AG04450 (cell line): ENCODE data around the gene URM1. TPM values are rescaled to one million over a fixed set of nuclear protein-coding genes. Genes with fewer than 3 reads are reported as not detected.

Experiments
- CTCF ChIA-PET: fragments of 300-600, 350-600 bp; formaldehyde crosslinking; extraction: SDS; loops from one replicate; lab custom pipeline; 2022; ENCODE audit warnings: antibody characterized with exemption, inconsistent platforms; lab: Charles Lee
- POLR2A ChIA-PET: fragments of 350-600 bp; formaldehyde crosslinking; extraction: SDS; loops from one replicate; lab custom pipeline; 2021; ENCODE audit warnings: antibody characterized with exemption, inconsistent platforms; lab: Yijun Ruan, JAX
- DNase-seq: peaks from one replicate; pipeline ENCODE4 v3.0.0-alpha.2; 2011; ENCODE audit warnings: low read depth, low spot score
- H3K27ac ChIP-seq: one replicate; pipeline ENCODE4 v1.5.1; 2012; ENCODE audit warnings: low read depth, low read length, control low read depth
- H3K27me3 ChIP-seq: one replicate; pipeline ENCODE4 v1.6.0; 2012; ENCODE audit warnings: low read length; ENCODE audit not compliant: control insufficient read depth, insufficient read depth
- H3K4me3 ChIP-seq: 2 replicates; pipeline ENCODE4 v1.5.1; 2011; ENCODE audit warnings: mild to moderate bottlenecking, low read depth, low read length, control low read depth
- H3K9me3 ChIP-seq: 2 replicates; pipeline ENCODE4 v1.5.1; 2012; ENCODE audit warnings: low read length; ENCODE audit not compliant: control insufficient read depth, insufficient read depth
- polyA plus RNA-seq: library from polyadenylated mRNA; depleted of rRNA; stranded (reverse); fragments of >200 nt; gene quantifications from 2 replicates; pipeline ENCODE4 v1.2.3, GENCODE V29; 2011
- TF ChIP-seq, protein P1 (sequence below): IDR thresholded peaks from 2 replicates; pipeline ENCODE4 v1.5.1; 2011; ENCODE audit warnings: low read depth, low read length, control low read depth, inconsistent platforms

URM1 gene
- polyA plus RNA-seq, 1 experiment, result 44.7 TPM

GRCh38 chr9:128405780-128406171 is 34.6 kb downstream of the URM1 start:
- TF ChIP-seq, protein P1, sequence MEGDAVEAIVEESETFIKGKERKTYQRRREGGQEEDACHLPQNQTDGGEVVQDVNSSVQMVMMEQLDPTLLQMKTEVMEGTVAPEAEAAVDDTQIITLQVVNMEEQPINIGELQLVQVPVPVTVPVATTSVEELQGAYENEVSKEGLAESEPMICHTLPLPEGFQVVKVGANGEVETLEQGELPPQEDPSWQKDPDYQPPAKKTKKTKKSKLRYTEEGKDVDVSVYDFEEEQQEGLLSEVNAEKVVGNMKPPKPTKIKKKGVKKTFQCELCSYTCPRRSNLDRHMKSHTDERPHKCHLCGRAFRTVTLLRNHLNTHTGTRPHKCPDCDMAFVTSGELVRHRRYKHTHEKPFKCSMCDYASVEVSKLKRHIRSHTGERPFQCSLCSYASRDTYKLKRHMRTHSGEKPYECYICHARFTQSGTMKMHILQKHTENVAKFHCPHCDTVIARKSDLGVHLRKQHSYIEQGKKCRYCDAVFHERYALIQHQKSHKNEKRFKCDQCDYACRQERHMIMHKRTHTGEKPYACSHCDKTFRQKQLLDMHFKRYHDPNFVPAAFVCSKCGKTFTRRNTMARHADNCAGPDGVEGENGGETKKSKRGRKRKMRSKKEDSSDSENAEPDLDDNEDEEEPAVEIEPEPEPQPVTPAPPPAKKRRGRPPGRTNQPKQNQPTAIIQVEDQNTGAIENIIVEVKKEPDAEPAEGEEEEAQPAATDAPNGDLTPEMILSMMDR, result no peak
- H3K27ac ChIP-seq, result no peak overlapping the region
- CTCF ChIA-PET, result interaction anchor here (2.0 to 2.7 kb wide), 2 partner anchors 14 to 44 kb away, joined by 8 to 23 read pairs; partner anchors contain the start of gene CERCAM

DNA sequence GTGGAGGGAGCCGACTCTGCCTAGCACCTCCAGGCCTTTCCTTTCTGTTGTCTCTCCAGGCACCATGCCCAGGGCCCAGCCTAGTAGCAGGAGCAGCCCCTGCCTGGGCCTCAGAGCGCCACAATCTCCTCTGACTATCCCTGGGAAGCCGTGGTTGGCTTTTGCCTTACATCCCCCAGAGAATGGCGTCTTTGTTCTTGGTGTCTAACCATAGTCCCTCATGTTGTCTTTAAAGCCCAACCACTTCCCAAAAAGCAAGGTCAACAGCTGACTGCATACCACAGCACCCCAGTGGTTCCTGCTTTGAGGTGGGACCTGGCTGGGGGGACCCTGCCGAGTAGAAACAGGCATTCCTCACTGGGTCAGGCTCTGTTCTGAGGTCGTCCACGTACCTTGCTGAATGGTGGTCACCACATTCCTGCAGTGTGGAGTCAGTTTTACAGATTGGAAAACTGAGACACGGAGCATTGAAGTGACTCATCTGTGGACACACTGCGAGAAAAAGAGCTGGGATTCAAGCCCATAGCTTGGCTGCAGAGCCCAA is 35.7 kb downstream of the URM1 start:
- TF ChIP-seq, protein P1, result no peak
- ChIA-PET CTCF (interaction anchor here (2.0 to 2.7 kb wide), 2 partner anchors 13 to 45 kb away, joined by 8 to 23 read pairs; partner anchors contain the start of gene CERCAM), POLR2A (no interaction called here)
- no peak overlapping the region for H3K4me3 ChIP-seq
- H3K27ac ChIP-seq, result no peak overlapping the region
- peaks cover 10% of the 10 kb centered on the region for H3K27me3 ChIP-seq
- no peak for DNase-seq
- H3K9me3 ChIP-seq, result no peaks in the 10 kb centered on the region; the same call in 1 of the 2 replicates

More at GRCh38 chr9:128405780-128406171, 34.6 kb downstream of the URM1 start:
- peaks cover 4% of the 10 kb centered on the region for H3K27me3 ChIP-seq
- no peaks in the 10 kb centered on the region; the same call in 1 of the 2 replicates for H3K9me3 ChIP-seq
- DNase-seq, result no peak
- no peak overlapping the region for H3K4me3 ChIP-seq
- POLR2A ChIA-PET, result no interaction called here

DNA sequence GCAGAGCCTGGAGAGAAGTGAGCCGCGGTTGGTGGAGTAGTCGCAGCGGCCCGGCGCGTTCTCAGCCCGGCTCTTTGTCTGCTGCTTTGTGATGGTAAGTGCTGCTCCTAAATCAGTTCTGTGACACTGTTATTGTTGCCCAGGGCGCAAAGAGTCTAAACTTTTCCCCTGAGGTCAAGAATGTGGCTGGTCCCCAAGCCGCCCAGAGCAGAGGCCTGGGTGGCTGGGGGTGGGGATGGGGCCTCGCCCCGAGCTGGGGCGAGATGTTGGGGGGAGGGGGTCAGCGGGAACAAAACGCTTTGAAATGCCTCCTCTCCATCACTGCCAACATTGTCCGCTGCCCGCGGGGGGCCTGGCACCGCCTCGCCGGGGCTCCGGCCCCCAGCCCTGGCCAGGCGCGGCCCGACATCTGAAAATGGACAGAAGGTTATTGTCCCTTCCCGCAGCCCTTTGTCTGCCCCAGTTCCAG is 37.8 kb downstream of the URM1 start:
- Histone ChIP-seq H3K27ac (no peak overlapping the region), H3K9me3 (no peaks in the 10 kb centered on the region; the same call in 1 of the 2 replicates), H3K27me3 (peaks cover 12% of the 10 kb centered on the region), H3K4me3 (no peak overlapping the region)
- no peak for DNase-seq
- ChIA-PET POLR2A (no interaction called here), CTCF (no interaction called here)
- TF ChIP-seq, protein P1, result no peak

DNA sequence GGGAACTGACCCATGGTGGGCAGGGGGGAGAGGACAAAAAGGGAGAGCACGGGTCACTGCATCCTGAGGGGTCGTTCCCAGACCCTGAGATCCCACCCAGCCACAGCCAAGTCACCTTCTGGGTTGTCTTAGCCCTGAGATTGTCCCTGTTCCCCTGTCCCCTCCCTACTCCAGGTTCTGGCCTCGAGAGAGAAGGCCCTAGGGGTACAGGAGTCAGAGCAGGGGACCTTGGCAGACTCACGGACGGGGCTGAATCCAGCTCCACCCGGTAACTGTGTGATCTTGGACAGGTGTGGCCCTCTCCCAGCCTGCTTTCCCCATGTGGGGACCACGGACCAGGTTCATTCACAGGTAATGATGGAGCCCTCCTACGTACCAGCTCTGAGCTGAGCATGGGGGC is 38.3 kb downstream of the URM1 start:
- Histone ChIP-seq H3K27ac (peak overlapping the region; percentile 31), H3K9me3 (no peaks in the 10 kb centered on the region; the same call in 1 of the 2 replicates), H3K27me3 (peaks cover 12% of the 10 kb centered on the region), H3K4me3 (no peak overlapping the region)
- no peak for DNase-seq
- ChIA-PET POLR2A (interaction anchor here (0.6 kb wide), 1 partner anchor 176 kb away, joined by 7 read pairs; no protein-coding TSS in a partner anchor), CTCF (interaction anchor here (1.1 to 3.9 kb wide), 3 partner anchors 10 to 48 kb away, joined by 3 to 35 read pairs (median 4); no protein-coding TSS in a partner anchor)
- TF ChIP-seq, protein P1, result no peak

- CTCF ChIA-PET, result interaction anchor here (0.6 to 3.9 kb wide), 4 partner anchors 10 to 49 kb away, joined by 3 to 35 read pairs (median 4); no protein-coding TSS in a partner anchor
These were observed 38.8 kb downstream of the URM1 start for GRCh38 chr9:128409978-128410377.

More at GRCh38 chr9:128409978-128410377, 38.8 kb downstream of the URM1 start:
- Histone ChIP-seq H3K27ac (no peak overlapping the region), H3K27me3 (peaks cover 12% of the 10 kb centered on the region), H3K9me3 (no peaks in the 10 kb centered on the region; the same call in 1 of the 2 replicates), H3K4me3 (no peak overlapping the region)
- DNase-seq, result no peak
- POLR2A ChIA-PET, result interaction anchor here (0.6 kb wide), 1 partner anchor 175 kb away, joined by 7 read pairs; no protein-coding TSS in a partner anchor
- TF ChIP-seq, protein P1, result peak; percentile 50
